ENCODE results near the gene LAMB4.

LAMB4 gene

GRCh38 chr7:108130261-108130660 lies at the start of gene LAMB4:
LAMB4 (minus strand) TSS chr7:108130361; CDS start chr7:108123164, 7,197 bp downstream.
- Histone ChIP-seq H3F3A (ENCODE audit: control insufficient read depth, insufficient read depth) (no peaks in the 10 kb centered on the region), H4K20me1 (ENCODE audit: control insufficient read depth, insufficient read depth, low read depth, low read length) (no peaks in the 10 kb centered on the region), H3K27ac (ENCODE audit: low read depth, low read length) (no peak within 1 kb of the TSS), H3K4me1 (ENCODE audit: control insufficient read depth, low read length) (peaks cover under 1% of the 10 kb centered on the region; the same call in 1 of the 2 replicates), H3K36me3 (ENCODE audit: control insufficient read depth, low read length) (no peaks in the 10 kb centered on the region), H3K9me3 (ENCODE audit: control insufficient read depth, insufficient read depth, low read length) (no peaks in the 10 kb centered on the region), H3K79me2 (ENCODE audit: control insufficient read depth, low read length) (no peaks in the 10 kb centered on the region), H3K27me3 (ENCODE audit: control insufficient read depth, low read length) (peaks cover 10% of the 10 kb centered on the region; the same call in 1 of the 2 replicates), H3K9me2 (replicated peaks; ENCODE audit: control insufficient read depth, low read length) (no peaks in the 10 kb centered on the region), H3K4me2 (ENCODE audit: low read length) (no peak within 1 kb of the TSS), H3K4me3 (ENCODE audit: low read length) (no peak within 1 kb of the TSS)
- TF ChIP-seq EZH2phosphoT487 (IDR thresholded peaks at IDR 0.05; ENCODE audit: borderline replicate concordance, low read length) (no peak), CTCF (IDR thresholded peaks at IDR 0.05; ENCODE audit: low read depth, low read length, poor library complexity, severe bottlenecking) (no peak)

- Histone ChIP-seq H4K20me1 (ENCODE audit: control insufficient read depth, insufficient read depth, low read depth, low read length) (no peaks in the 10 kb centered on the region), H3K4me3 (ENCODE audit: low read length) (no peak overlapping the region), H3K36me3 (ENCODE audit: control insufficient read depth, low read length) (no peaks in the 10 kb centered on the region), H3K27me3 (ENCODE audit: control insufficient read depth, low read length) (peaks cover 8% of the 10 kb centered on the region), H3K79me2 (ENCODE audit: control insufficient read depth, low read length) (no peaks in the 10 kb centered on the region), H3F3A (ENCODE audit: control insufficient read depth, insufficient read depth) (no peaks in the 10 kb centered on the region), H3K9me3 (ENCODE audit: control insufficient read depth, insufficient read depth, low read length) (no peaks in the 10 kb centered on the region), H3K4me2 (ENCODE audit: low read length) (no peak overlapping the region), H3K27ac (ENCODE audit: low read depth, low read length) (no peak overlapping the region), H3K4me1 (ENCODE audit: control insufficient read depth, low read length) (no peaks in the 10 kb centered on the region), H3K9me2 (replicated peaks; ENCODE audit: control insufficient read depth, low read length) (no peaks in the 10 kb centered on the region)
- no peak for TF ChIP-seq CTCF (IDR thresholded peaks at IDR 0.05; ENCODE audit: low read depth, low read length, poor library complexity, severe bottlenecking)
Measured at GRCh38 chr7:108178398-108178797, 48.2 kb upstream of the LAMB4 start.

- Histone ChIP-seq H3K9me3 (ENCODE audit: control insufficient read depth, insufficient read depth, low read length) (no peaks in the 10 kb centered on the region), H3K27ac (ENCODE audit: low read depth, low read length) (no peak overlapping the region), H3F3A (ENCODE audit: control insufficient read depth, insufficient read depth) (no peaks in the 10 kb centered on the region), H3K36me3 (ENCODE audit: control insufficient read depth, low read length) (no peaks in the 10 kb centered on the region), H3K9me2 (replicated peaks; ENCODE audit: control insufficient read depth, low read length) (no peaks in the 10 kb centered on the region), H3K4me3 (ENCODE audit: low read length) (no peak overlapping the region), H3K4me1 (ENCODE audit: control insufficient read depth, low read length) (no peaks in the 10 kb centered on the region), H3K79me2 (ENCODE audit: control insufficient read depth, low read length) (no peaks in the 10 kb centered on the region), H4K20me1 (ENCODE audit: control insufficient read depth, insufficient read depth, low read depth, low read length) (no peaks in the 10 kb centered on the region), H3K4me2 (ENCODE audit: low read length) (no peak overlapping the region), H3K27me3 (ENCODE audit: control insufficient read depth, low read length) (peaks cover 11% of the 10 kb centered on the region)
- TF ChIP-seq CTCF (IDR thresholded peaks at IDR 0.05; ENCODE audit: low read depth, low read length, poor library complexity, severe bottlenecking) (no peak), EZH2phosphoT487 (IDR thresholded peaks at IDR 0.05; ENCODE audit: borderline replicate concordance, low read length) (no peak)
Measured at GRCh38 chr7:108171164-108171563, 41.0 kb upstream of the LAMB4 start.

GRCh38 chr7:108170251-108170650 lies 40.1 kb upstream of the LAMB4 start:
- H3K4me3 ChIP-seq (ENCODE audit: low read length): no peak overlapping the region
- peaks cover 11% of the 10 kb centered on the region for H3K27me3 ChIP-seq (ENCODE audit: control insufficient read depth, low read length)
- H3K36me3 ChIP-seq (ENCODE audit: control insufficient read depth, low read length): no peaks in the 10 kb centered on the region
- no peak for TF ChIP-seq EZH2phosphoT487 (IDR thresholded peaks at IDR 0.05; ENCODE audit: borderline replicate concordance, low read length)
- no peak for TF ChIP-seq CTCF (IDR thresholded peaks at IDR 0.05; ENCODE audit: low read depth, low read length, poor library complexity, severe bottlenecking)
- no peak overlapping the region for H3K4me2 ChIP-seq (ENCODE audit: low read length)
- H3K27ac ChIP-seq (ENCODE audit: low read depth, low read length): no peak overlapping the region
- H4K20me1 ChIP-seq (ENCODE audit: control insufficient read depth, insufficient read depth, low read depth, low read length): no peaks in the 10 kb centered on the region
- H3K4me1 ChIP-seq (ENCODE audit: control insufficient read depth, low read length): no peaks in the 10 kb centered on the region
- H3K79me2 ChIP-seq (ENCODE audit: control insufficient read depth, low read length): no peaks in the 10 kb centered on the region
- H3K9me2 ChIP-seq (replicated peaks; ENCODE audit: control insufficient read depth, low read length): no peaks in the 10 kb centered on the region
- no peaks in the 10 kb centered on the region for H3K9me3 ChIP-seq (ENCODE audit: control insufficient read depth, insufficient read depth, low read length)
- no peaks in the 10 kb centered on the region for H3F3A ChIP-seq (ENCODE audit: control insufficient read depth, insufficient read depth)
